Psoas muscle (tissue), 8 donors: ENCODE data around the gene RBM20. TPM values are rescaled to one million over a fixed set of nuclear protein-coding genes. Genes with fewer than 3 reads are reported as not detected.
A peak's percentile ranks its signal among the peaks of the same experiment; 100 is the strongest.

ENCODE experiments used
- ATAC-seq, 4 donors: fragments of 200-7000 bp; cut with Tn5 transposase; one replicate each; pipeline ENCODE4 v1.9.1; 2020; ENCODE audit warnings: moderate library complexity in 3 of 4, mild to moderate bottlenecking in 2 of 4
- DNase-seq, 2 donors: peaks; one replicate each; pipeline ENCODE4 v3.0.0-alpha.2; 2020
- H3K27ac ChIP-seq: fragments of 200-600 bp; one replicate; pipeline ENCODE4 v1.8.0; 2022
- H3K27me3 ChIP-seq, 3 donors: fragments of 200-600 bp in 1 of 3; one replicate each; pipeline versions ENCODE4 v1.6.1 to v1.8.0; 2013 to 2022; ENCODE audit warnings: low read length in 2 of 3, mild to moderate bottlenecking in 2 of 3, moderate library complexity in 1 of 3; ENCODE audit not compliant: insufficient read depth in 3 of 3
- H3K36me3 ChIP-seq, 2 donors: fragments of 200-600 bp in 1 of 2; one replicate each; pipeline versions ENCODE4 v1.6.1 to v1.8.0; 2013 to 2022; ENCODE audit warnings: low read depth in 1 of 2, mild to moderate bottlenecking in 1 of 2, moderate library complexity in 1 of 2; ENCODE audit not compliant: insufficient read depth in 1 of 2
- H3K4me1 ChIP-seq: fragments of 200-600 bp; one replicate; pipeline ENCODE4 v1.8.0; 2022
- H3K4me3 ChIP-seq: fragments of 200-600 bp; one replicate; pipeline ENCODE4 v1.8.0; 2022; ENCODE audit warnings: mild to moderate bottlenecking
- H3K9me3 ChIP-seq: fragments of 200-600 bp; one replicate; pipeline ENCODE4 v1.8.0; 2022
- CTCF ChIP-seq: fragments of 200-600 bp; IDR thresholded peaks from one replicate; pipeline ENCODE4 v1.8.0; 2022; ENCODE audit warnings: antibody characterized with exemption
- WGBS, 3 donors: extraction: QIAGEN DNeasy Blood & Tissue Kit; methylation state at CpG; one replicate each; pipeline versions ENCODE4 v1.1.6 to v1.1.7; 2013; 5-methylcytosine and 5-hydroxymethylcytosine counted together
- intact Hi-C, 2 donors: fragments of 100-400 bp; cut with DNase I; formaldehyde crosslinking; loops; one replicate each; pipeline versions ENCODE4 v1.11.0 to v1.14.2; 2022
- polyA plus RNA-seq, 3 donors: library from polyadenylated mRNA; stranded (reverse); fragments of 200-250 nt; gene quantifications; one replicate each; pipeline ENCODE4 v1.2.3, GENCODE V29; 2013
- total RNA-seq, 4 donors: library from RNA; stranded (reverse); fragmentation: NEBNext Ultra II Directional in 2 of 4; extraction: Animal tissue kit (Norgen Biotek cat#: 25700) in 2 of 4; gene quantifications; one replicate each; pipeline versions ENCODE4 v1.2.1 to v1.2.4, GENCODE V29; 2021 to 2023
- donor health status: healthy with polysubstance abuse.
- donor health status: DM: no; HTN: no; CAD: no; lungs with moderate emphysema.
- donor health status: Bipolar disorder and iron deficiency.
- donor health status: healthy.
- donor health status: DM: yes; HTN: yes; CAD: no.
- donor health status: DM: no; HTN: no; CAD: no.
- donor health status: DM: no; HTN: no; CAD: no.
- donor health status: DM: yes; HTN: yes; CAD: no.

RBM20 gene
- total and polyA plus RNA-seq, 7 donors = 1.6 to 48.8 (median 14.2) TPM

- Histone ChIP-seq H3K9me3 (no peaks in the 10 kb centered on the region), H3K4me1 (peaks cover 75% of the 10 kb centered on the region), H3K27ac (peak overlapping the region; percentile 86), H3K4me3 (no peak overlapping the region), H3K36me3 (no peaks in the 10 kb centered on the region), H3K27me3 (no peaks in the 10 kb centered on the region)
- DNase-seq (peak; percentile 32 to 81), ATAC-seq (peak; percentile 73 to 79 (median 74))
- WGBS, 3 donors = 30 to 38% (median 31%) methylated on average over 6 of the region's 6 CpGs
- TF ChIP-seq CTCF = no peak
- intact Hi-C loops = no loop called here
Observed at GRCh38 chr10:110698782-110699201, 54.7 kb downstream of the RBM20 start.

GRCh38 chr10:110699859-110700468 is 55.8 kb downstream of the RBM20 start:
- DNase-seq (no peak), ATAC-seq (peak in 1 of 4 donors; percentile 1)
- intact Hi-C loops = loop anchor here in 1 of 2 donors (5.0 kb wide), 1 partner anchor 88 kb away; no protein-coding TSS in a partner anchor
- Histone ChIP-seq H3K27me3 (no peaks in the 10 kb centered on the region), H3K36me3 (no peaks in the 10 kb centered on the region), H3K9me3 (no peaks in the 10 kb centered on the region), H3K27ac (peak overlapping the region; percentile 86), H3K4me3 (no peak overlapping the region), H3K4me1 (peaks cover 64% of the 10 kb centered on the region)
- WGBS, 3 donors = 47 to 58% (median 50%) methylated on average over 10 of the region's 10 CpGs
- TF ChIP-seq CTCF = no peak

GRCh38 chr10:110700947-110701616 is 56.9 kb downstream of the RBM20 start:
- H3K9me3 ChIP-seq = no peaks in the 10 kb centered on the region
- TF ChIP-seq CTCF = no peak
- DNase-seq = no peak
- H3K27ac ChIP-seq = peak overlapping the region; percentile 86
- H3K4me3 ChIP-seq = no peak overlapping the region
- no peaks in the 10 kb centered on the region for H3K27me3 ChIP-seq
- WGBS, 3 donors = 42 to 58% (median 44%) methylated on average over 10 of the region's 10 CpGs
- intact Hi-C loops = loop anchor here in 1 of 2 donors (5.0 kb wide), 1 partner anchor 89 kb away; no protein-coding TSS in a partner anchor
- H3K4me1 ChIP-seq = peaks cover 56% of the 10 kb centered on the region
- ATAC-seq = peak; percentile 14 to 61 (median 44)
- H3K36me3 ChIP-seq = no peaks in the 10 kb centered on the region

- 23 to 58% (median 23%) methylated on average over 3 of the region's 3 CpGs for WGBS, 3 donors
- no peaks in the 10 kb centered on the region for H3K27me3 ChIP-seq
- no peak overlapping the region for H3K4me3 ChIP-seq
- intact Hi-C loops = loop anchor here in 1 of 2 donors (5.0 kb wide), 1 partner anchor 89 kb away; no protein-coding TSS in a partner anchor
- H3K36me3 ChIP-seq = no peaks in the 10 kb centered on the region
- ATAC-seq (no peak), DNase-seq (no peak)
- no peak for TF ChIP-seq CTCF
- H3K27ac ChIP-seq = peak overlapping the region; percentile 86
- H3K9me3 ChIP-seq = no peaks in the 10 kb centered on the region
- peaks cover 56% of the 10 kb centered on the region for H3K4me1 ChIP-seq
Observed at GRCh38 chr10:110701617-110701971, 57.5 kb downstream of the RBM20 start.
